GM19035 (cell line): Measurements from ENCODE around the gene FRMD4A.

Source experiments
- ATAC-seq: cut with Tn5 transposase; IDR thresholded peaks from one replicate; pipeline ENCODE4 v1.9.1; 2021; ENCODE audit not compliant: unreplicated experiment

The FRMD4A gene

DNA sequence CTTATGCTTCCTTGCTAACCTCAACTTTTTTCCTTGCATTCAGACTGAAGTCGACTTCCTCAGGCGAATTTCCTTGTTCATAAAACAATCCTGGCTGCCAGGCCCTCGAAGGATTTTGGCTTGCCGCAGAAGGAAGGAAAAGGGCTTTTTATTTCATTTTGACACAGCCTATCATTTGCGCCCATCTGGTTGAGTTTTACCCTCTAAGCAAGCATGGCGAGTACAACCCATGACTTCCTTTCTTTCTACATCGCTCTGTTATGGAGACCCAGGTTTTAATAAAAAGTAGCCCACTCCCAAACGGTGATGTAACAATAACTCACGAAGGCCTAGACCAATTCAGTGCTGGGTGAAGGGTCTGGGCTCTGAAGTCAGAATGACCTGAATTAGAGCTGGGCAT lies 634.7 kb downstream of the FRMD4A start:
- ATAC-seq = no peak

DNA sequence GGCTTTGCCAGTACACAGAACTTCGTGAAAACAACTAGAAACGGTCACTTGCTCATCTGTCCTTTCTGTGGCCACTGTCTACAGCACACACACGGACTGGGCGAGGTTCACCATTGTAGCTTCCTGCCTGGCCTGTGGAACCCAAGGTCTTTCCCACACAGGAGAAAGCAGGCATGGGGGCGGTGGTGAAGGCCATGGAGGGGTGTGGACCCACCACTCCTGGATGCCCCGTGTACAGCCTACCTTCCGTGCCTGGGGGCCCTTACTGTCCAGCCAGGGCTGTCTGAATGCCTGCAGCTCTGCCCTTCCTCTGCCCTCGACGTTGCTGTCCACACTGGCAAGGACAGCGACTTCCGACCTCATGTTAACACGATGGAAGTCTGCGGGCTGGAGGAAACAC lies 635.1 kb downstream of the FRMD4A start:
- no peak for ATAC-seq

GRCh38 chr10:13693783-13694700 lies 636.7 kb downstream of the FRMD4A start:
- ATAC-seq = no peak

- ATAC-seq = peak; percentile 71
These were observed 640.4 kb downstream of the FRMD4A start for GRCh38 chr10:13690281-13690825.

DNA sequence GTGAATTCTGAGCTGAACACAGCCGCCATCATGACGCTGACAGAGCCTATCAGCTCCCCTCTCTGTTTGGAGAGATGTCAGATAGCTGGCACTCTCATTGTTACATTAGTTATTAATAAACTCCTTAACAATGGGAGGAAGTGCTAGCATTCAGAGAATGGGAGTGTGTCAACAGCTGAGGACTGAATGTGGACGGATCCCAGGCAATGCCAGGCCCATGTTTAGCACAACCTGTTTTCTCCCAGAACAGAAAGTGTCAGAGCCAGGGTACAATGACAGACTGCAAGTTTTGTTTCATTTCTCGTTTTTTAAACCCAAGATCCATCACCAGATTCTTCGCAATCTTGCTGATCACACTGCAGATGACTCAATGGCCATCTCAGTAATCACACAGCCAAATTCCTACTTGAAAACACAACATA lies 644.4 kb downstream of the FRMD4A start:
- ATAC-seq = no peak

DNA sequence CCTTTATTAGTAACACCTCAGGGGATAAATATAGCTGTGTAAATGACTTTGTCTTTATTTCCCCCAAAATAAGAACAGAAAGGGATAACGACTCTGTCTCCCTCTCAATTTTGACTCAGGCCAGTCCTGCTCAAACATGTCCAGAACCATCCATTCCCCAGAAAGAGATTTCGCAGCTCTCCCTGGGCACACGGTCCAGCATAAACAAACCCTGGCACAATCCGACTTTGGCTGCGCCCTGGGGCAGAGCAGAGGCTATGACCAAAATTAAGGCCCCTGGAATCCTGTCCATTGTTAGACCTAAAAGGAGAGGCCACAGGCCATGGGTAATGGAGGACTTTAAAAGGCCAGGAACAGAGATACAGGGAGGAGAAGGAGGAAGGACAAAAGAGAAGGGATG lies 644.8 kb downstream of the FRMD4A start:
- ATAC-seq = no peak

DNA sequence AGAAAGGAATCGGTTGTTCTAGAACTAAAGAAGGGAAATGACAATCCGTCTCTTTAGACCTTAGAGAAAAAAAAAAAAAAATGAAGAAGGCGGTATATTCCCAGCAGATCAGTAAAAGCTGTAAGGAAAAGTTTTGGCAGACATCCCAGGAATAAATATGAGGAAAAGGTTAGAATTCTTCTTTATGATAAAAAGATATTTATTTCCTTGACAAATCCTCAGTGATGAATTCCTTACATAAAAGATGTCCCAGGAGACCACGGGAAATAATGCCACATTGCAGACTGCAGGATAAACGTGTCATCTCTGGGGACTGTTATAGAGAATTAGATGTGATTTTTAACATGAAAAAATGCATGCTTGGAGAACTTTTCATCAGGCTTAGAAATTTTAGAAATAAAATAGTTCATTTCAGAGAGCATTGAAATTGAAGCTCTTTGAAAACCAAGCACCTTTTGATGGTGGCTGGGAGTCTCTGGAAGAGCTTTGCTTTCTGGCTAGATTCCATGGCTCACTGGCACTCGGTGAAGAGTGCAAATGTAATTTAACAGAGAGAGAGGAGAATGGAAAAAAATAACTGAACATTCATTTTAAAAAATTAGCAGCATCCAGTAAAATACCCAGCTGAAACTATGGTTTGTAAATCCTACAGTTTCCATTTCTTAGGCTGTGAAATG lies 645.8 kb downstream of the FRMD4A start:
- ATAC-seq = no peak

GRCh38 chr10:13684252-13684791 lies 646.4 kb downstream of the FRMD4A start:
- no peak for ATAC-seq

DNA sequence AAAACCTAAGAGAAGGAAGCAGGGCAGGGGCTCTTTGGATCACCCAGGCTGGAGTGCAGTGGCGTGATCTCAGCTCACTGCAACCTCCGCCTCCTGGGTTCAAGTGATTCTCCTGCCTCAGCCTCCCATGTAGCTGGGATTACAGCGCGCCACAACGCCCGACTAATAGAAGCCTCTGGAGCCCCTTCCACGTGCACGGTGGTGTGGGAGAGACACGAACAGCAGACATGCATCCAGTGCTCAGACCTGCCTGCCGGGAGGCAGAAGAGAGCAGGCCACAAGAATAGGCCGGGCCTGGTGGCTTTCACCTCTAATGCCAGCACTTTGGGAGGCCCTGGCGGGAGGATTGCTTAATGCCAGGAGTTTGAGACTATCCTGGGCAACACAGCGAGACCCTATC lies 647.7 kb downstream of the FRMD4A start:
- no peak for ATAC-seq

DNA sequence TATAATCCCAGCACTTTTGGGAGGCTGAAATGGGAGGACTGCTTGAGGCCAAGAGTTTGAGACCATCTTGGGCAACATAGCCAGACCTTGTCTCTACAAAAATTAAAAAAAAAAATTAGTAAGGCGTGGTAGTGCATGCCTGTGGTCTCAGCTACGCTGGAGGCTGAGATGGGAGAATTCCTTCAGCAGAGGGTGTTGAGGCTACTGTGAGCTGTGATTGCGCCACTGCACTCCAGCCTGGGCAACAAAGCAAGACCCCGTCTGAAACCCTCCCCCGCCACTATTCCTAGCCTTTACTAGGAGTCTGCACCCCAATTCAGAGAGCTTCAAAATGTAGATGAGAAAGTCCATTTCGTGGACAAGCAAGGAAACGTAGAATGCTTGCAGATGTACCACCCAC lies 648.8 kb downstream of the FRMD4A start:
- no peak for ATAC-seq

- no peak for ATAC-seq
These were observed 649.2 kb downstream of the FRMD4A start for GRCh38 chr10:13681528-13681927.

GRCh38 chr10:13681095-13681494 lies 649.6 kb downstream of the FRMD4A start:
- no peak for ATAC-seq

GRCh38 chr10:13678101-13678843 lies 652.5 kb downstream of the FRMD4A start:
- ATAC-seq = no peak

DNA sequence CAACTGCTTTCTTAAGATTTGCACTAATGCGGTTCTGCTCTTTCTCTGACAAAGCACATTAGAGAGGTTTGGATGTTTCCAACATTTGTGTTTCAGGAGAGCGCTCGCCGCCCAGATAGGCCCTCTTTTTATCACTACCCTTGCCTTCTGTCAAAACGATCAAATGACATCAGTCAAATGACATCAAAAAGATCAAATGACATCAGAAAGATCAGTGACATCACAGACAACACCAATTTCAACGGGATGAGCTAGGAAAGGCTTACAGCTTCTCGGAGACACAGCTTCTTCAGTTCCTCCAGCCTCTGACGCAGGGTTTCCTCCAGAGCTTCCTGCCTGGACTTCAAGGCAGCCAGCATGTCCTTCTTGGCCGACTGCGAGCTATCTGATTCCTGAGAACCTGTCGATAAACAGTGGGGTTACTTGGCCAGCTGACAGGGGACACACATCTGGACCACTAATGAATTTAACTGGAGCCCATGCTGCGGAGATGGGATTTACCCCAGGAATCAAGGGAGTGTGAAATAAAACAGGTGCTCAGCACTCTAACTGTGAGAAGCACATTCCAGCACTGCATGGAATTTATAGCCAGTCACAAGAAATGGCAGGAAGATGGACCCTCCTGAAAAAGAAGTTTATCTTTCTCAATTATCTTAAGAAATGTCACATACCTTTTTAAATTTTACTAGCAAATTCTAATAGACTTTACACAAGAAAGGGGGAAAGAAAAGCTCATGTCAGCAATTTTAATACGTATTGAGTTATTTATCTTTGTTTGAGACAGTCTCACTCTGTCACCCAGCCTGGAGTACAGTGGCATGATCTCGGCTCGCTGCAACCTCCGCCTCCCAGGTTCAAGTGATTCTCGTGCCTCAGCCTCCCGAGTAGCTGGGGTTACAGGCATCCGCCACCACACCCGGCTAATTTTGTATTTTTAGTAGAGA lies 655.8 kb downstream of the FRMD4A start:
- no peak for ATAC-seq

DNA sequence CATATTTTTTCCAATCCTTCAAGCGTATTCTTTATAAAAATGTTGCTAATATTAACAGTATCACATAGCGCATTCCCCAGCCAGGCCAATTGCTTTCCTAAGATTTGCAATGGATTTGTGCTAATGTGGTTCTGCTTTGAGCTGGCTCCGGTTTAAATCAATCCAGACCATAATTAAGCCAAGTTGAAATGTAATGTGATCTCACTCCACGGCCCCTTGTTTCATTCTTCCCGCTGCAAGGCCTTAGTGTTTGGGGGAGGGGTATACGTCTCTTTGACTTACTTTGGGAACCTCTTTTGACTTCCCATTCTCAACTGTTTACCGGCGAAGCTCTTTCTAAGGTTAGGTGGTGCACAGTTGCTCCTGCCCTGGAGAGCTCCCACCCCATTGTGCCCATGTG lies 657.6 kb downstream of the FRMD4A start:
- ATAC-seq = no peak

- ATAC-seq = no peak
These were observed 658.2 kb downstream of the FRMD4A start for GRCh38 chr10:13672548-13672947.

DNA sequence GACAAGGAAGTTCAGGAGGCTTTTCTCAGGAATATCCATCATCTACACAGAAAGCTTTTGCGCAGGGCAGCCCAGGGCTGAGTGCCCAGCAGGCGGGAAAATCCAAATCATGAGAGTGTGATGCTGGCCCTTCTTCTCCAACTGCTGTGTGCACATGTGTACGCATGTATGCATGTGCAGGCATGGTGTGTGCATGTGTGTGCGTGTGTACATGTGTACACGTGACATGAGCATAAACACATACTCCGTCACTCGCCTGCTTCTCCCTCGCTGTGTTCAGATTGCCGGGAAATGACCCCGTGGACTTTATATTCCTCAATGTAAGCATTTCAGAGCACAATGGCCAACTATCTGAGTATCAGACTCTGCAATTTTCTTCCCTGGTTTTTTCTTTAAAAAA lies 658.8 kb downstream of the FRMD4A start:
- ATAC-seq = no peak

GRCh38 chr10:13670311-13670710 lies 660.4 kb downstream of the FRMD4A start:
- no peak for ATAC-seq

DNA sequence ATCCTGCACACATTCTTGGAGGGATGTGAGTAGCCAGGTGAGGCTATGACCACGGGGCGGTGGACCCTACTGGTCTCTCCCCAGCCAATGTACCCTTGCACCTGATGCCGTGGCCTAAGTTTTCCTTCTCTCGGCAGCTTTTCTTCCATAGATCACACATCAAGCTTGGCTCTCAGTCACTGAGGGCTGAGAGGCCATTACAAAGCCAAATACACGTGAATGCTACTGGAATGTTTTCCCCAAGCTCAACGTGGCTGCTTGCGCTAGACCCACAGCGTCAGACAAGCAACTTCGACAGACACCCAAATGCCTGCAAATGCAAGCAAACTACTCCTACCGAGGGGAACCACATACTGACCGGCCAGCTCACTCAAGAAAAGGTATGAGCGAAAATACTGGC lies 660.8 kb downstream of the FRMD4A start:
- ATAC-seq = no peak
